ENCODE measurements around the gene PAX5.

GRCh38 chr9:37027582-37028419, 6.3 kb downstream of the PAX5 start:
- TF ChIP-seq MXI1 (IDR thresholded peaks at IDR 0.05; ENCODE audit: low read depth, low read length) (peak; percentile 75; the same call in 1 of the 2 replicates), TCF12 (IDR thresholded peaks at IDR 0.05) (no peak), NFIC (IDR thresholded peaks at IDR 0.05; ENCODE audit: borderline replicate concordance) (no peak), CHD2 (IDR thresholded peaks at IDR 0.05; ENCODE audit: low read length, partially characterized antibody) (peak; percentile 69), POLR2AphosphoS5 (IDR thresholded peaks at IDR 0.05; ENCODE audit: low read depth, low read length) (no peak), MEF2A (IDR thresholded peaks at IDR 0.05; ENCODE audit: borderline replicate concordance, low read depth) (no peak), RAD21 (IDR thresholded peaks at IDR 0.05; ENCODE audit: low read length) (no peak), GABPA (IDR thresholded peaks at IDR 0.05; ENCODE audit: low read depth) (no peak), EZH2phosphoT487 (IDR thresholded peaks at IDR 0.05; ENCODE audit: borderline replicate concordance, low read depth) (no peak), RCOR1 (IDR thresholded peaks at IDR 0.05; ENCODE audit: low read length) (no peak), RFX5 (IDR thresholded peaks at IDR 0.05; ENCODE audit: low read length) (peak; percentile 58), FOSL2 (IDR thresholded peaks at IDR 0.05; ENCODE audit: borderline replicate concordance, low read depth) (no peak)
- TF ChIP-seq, protein P1, sequence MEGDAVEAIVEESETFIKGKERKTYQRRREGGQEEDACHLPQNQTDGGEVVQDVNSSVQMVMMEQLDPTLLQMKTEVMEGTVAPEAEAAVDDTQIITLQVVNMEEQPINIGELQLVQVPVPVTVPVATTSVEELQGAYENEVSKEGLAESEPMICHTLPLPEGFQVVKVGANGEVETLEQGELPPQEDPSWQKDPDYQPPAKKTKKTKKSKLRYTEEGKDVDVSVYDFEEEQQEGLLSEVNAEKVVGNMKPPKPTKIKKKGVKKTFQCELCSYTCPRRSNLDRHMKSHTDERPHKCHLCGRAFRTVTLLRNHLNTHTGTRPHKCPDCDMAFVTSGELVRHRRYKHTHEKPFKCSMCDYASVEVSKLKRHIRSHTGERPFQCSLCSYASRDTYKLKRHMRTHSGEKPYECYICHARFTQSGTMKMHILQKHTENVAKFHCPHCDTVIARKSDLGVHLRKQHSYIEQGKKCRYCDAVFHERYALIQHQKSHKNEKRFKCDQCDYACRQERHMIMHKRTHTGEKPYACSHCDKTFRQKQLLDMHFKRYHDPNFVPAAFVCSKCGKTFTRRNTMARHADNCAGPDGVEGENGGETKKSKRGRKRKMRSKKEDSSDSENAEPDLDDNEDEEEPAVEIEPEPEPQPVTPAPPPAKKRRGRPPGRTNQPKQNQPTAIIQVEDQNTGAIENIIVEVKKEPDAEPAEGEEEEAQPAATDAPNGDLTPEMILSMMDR (IDR thresholded peaks at IDR 0.05), result no peak
- TF ChIP-seq, protein P2, sequence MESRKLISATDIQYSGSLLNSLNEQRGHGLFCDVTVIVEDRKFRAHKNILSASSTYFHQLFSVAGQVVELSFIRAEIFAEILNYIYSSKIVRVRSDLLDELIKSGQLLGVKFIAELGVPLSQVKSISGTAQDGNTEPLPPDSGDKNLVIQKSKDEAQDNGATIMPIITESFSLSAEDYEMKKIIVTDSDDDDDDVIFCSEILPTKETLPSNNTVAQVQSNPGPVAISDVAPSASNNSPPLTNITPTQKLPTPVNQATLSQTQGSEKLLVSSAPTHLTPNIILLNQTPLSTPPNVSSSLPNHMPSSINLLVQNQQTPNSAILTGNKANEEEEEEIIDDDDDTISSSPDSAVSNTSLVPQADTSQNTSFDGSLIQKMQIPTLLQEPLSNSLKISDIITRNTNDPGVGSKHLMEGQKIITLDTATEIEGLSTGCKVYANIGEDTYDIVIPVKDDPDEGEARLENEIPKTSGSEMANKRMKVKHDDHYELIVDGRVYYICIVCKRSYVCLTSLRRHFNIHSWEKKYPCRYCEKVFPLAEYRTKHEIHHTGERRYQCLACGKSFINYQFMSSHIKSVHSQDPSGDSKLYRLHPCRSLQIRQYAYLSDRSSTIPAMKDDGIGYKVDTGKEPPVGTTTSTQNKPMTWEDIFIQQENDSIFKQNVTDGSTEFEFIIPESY (IDR thresholded peaks at IDR 0.05; ENCODE audit: borderline replicate concordance, low read depth), result no peak
